ENCODE data around the gene DST.

The DST gene

GRCh38 chr6:56540232-56541029, 102.3 kb downstream of the DST start:
- H3K4me3 ChIP-seq (ENCODE audit: low read depth, low read length): peak overlapping the region; percentile 74
- H3K4me1 ChIP-seq: peaks cover 7% of the 10 kb centered on the region; the same call in 1 of the 2 replicates
- DNase-seq: no peak
- TF ChIP-seq CTCF (IDR thresholded peaks at IDR 0.05; ENCODE audit: low read depth, low read length): no peak
- no peaks in the 10 kb centered on the region for H3K9me3 ChIP-seq
- peaks cover 9% of the 10 kb centered on the region for H3K36me3 ChIP-seq
- H3K27me3 ChIP-seq: no peaks in the 10 kb centered on the region

DNA sequence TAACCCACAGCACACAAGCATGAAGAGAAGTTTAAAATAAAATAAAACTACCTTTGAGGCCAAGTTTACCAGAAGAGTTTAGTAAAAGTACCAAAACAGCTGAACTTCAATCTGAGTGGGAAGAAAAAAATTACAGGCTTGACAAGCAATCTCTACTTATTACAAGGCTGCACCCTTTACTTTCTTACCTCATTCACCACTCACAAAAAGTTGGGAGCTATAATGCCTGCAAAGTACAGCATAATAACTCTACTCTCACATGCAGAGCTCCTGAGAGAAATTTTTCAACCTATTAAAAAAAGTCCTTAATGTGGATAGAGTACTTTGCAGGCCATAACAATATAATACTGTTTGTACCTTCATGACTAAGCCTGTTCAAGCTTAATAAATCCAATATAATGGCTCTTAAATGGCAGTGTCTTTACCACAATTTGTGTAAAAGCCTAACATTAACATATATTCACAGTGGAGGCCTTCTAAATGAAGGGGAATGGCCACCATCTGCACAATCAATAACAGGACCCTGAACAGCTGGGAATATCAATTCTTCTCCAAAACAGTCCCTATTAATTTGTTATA, 103.1 kb downstream of the DST start:
- Histone ChIP-seq H3K27me3 (no peaks in the 10 kb centered on the region), H3K9me3 (no peaks in the 10 kb centered on the region), H3K4me1 (peaks cover 7% of the 10 kb centered on the region; the same call in 1 of the 2 replicates), H3K4me3 (ENCODE audit: low read depth, low read length) (peak overlapping the region; percentile 22), H3K36me3 (peaks cover 13% of the 10 kb centered on the region)
- DNase-seq: no peak
- TF ChIP-seq CTCF (IDR thresholded peaks at IDR 0.05; ENCODE audit: low read depth, low read length): no peak

DNA sequence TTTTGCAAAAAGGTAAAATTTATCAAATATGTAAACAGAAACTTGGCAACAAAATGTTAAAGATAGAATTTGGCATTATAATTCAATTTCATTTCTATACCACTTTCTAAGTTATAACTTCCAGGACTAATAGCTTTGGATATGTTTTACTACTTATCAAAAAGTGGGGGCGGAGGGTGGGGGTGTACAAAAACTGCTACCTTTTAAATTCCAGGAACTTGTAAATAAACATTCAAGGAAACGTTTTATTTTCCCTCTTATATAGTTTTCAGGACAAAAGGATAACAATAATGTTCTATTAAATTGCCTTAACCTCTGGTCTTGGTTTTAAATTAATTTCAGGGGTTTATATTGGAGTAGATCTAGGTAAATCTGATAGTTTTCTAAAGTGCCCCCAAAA, 103.8 kb downstream of the DST start:
- Histone ChIP-seq H3K27me3 (no peaks in the 10 kb centered on the region), H3K36me3 (peaks cover 13% of the 10 kb centered on the region), H3K9me3 (no peaks in the 10 kb centered on the region), H3K4me3 (ENCODE audit: low read depth, low read length) (no peak overlapping the region), H3K4me1 (peaks cover 7% of the 10 kb centered on the region; the same call in 1 of the 2 replicates)
- DNase-seq: no peak
- no peak for TF ChIP-seq CTCF (IDR thresholded peaks at IDR 0.05; ENCODE audit: low read depth, low read length)

- no peak overlapping the region for H3K4me3 ChIP-seq (ENCODE audit: low read depth, low read length)
- peaks cover 18% of the 10 kb centered on the region for H3K36me3 ChIP-seq
- TF ChIP-seq CTCF (IDR thresholded peaks at IDR 0.05; ENCODE audit: low read depth, low read length): no peak
- no peaks in the 10 kb centered on the region for H3K9me3 ChIP-seq
- peaks cover 7% of the 10 kb centered on the region; the same call in 1 of the 2 replicates for H3K4me1 ChIP-seq
- no peaks in the 10 kb centered on the region for H3K27me3 ChIP-seq
- DNase-seq: no peak
Measured at GRCh38 chr6:56537223-56537770, 105.4 kb downstream of the DST start.

DNA sequence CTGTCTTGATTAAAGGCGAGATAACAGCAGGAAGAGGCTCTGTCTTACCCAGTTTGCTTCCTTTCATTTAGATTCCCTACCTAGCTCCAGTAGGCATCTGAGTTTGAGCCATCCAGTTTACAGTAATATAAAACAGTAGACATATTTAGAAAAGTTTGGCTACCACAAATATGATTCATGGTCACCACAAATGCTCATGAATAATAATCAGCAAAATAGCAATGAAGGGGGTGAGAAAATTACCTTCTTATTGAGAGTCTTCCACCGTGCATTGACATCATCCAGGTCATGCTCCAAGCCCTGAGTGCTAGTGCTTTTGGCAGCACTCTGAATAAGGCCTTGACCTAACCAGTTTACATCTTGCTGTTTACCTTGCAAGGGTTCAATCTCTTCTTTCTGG, 106.2 kb downstream of the DST start:
- no peaks in the 10 kb centered on the region for H3K9me3 ChIP-seq
- peaks cover 22% of the 10 kb centered on the region for H3K36me3 ChIP-seq
- TF ChIP-seq CTCF (IDR thresholded peaks at IDR 0.05; ENCODE audit: low read depth, low read length): no peak
- H3K4me3 ChIP-seq (ENCODE audit: low read depth, low read length): no peak overlapping the region
- H3K4me1 ChIP-seq: peaks cover 7% of the 10 kb centered on the region; the same call in 1 of the 2 replicates
- DNase-seq: no peak
- H3K27me3 ChIP-seq: no peaks in the 10 kb centered on the region

DNA sequence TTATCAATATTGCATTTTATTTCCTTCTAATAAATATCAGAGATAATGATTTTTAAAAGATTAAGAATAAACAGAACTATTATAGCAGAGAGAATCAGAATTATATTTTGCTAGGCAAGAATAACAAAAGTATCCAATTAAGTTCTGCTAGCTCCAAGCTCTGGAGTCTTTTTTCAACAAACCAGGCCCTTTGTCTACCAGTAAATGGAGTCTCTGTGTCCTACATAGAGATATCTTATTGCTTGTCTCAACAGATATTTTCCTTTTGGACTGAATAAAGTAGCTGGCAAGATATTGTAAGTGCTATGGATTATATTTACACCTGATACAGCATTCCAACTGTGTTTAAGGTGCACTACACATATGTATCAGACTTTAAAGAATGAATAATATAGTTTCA, 107.1 kb downstream of the DST start:
- no peaks in the 10 kb centered on the region for H3K27me3 ChIP-seq
- peaks cover 7% of the 10 kb centered on the region; the same call in 1 of the 2 replicates for H3K4me1 ChIP-seq
- H3K36me3 ChIP-seq: peaks cover 25% of the 10 kb centered on the region
- no peak for DNase-seq
- TF ChIP-seq CTCF (IDR thresholded peaks at IDR 0.05; ENCODE audit: low read depth, low read length): no peak
- no peak overlapping the region for H3K4me3 ChIP-seq (ENCODE audit: low read depth, low read length)
- H3K9me3 ChIP-seq: no peaks in the 10 kb centered on the region
